HepG2 (cell line): ENCODE results near the gene ANKRD65. TPM values are rescaled to one million over a fixed set of nuclear protein-coding genes. Genes with fewer than 3 reads are reported as not detected.

Experiments
- ATF3 ChIP-seq: sonication (generic); formaldehyde crosslinking; IDR thresholded peaks from 2 replicates; pipeline ENCODE4 v1.4.0; 2020; ENCODE audit warnings: missing genetic modification reagents
- BATF2 ChIP-seq: sonication (generic); formaldehyde crosslinking; IDR thresholded peaks from 2 replicates; pipeline ENCODE4 v1.8.0; 2022; ENCODE audit warnings: mild to moderate bottlenecking, missing genetic modification reagents, moderate library complexity
- BRCA1 ChIP-seq: sonication (generic); formaldehyde crosslinking; IDR thresholded peaks from 2 replicates; pipeline ENCODE4 v1.4.0; 2020; ENCODE audit warnings: missing genetic modification reagents
- DNMT1 ChIP-seq: sonication (generic); formaldehyde crosslinking; IDR thresholded peaks from 2 replicates; pipeline ENCODE4 v1.5.1; 2020; ENCODE audit warnings: mild to moderate bottlenecking, missing genetic modification reagents
- FOXK2 ChIP-seq: fragments of 450-650 bp; IDR thresholded peaks from 2 replicates; pipeline ENCODE4 v1.6.1; 2016
- GTF3A ChIP-seq: sonication (generic); formaldehyde crosslinking; conservative IDR thresholded peaks from 2 replicates; pipeline ENCODE4 v1.4.0; 2020; ENCODE audit warnings: mild to moderate bottlenecking, missing genetic modification reagents
- HMGA1 ChIP-seq: sonication (generic); formaldehyde crosslinking; conservative IDR thresholded peaks from 2 replicates; pipeline ENCODE4 v1.4.0; 2020; ENCODE audit warnings: missing genetic modification reagents
- HNF4A ChIP-seq: sonication (generic); formaldehyde crosslinking; IDR thresholded peaks from 2 replicates; pipeline ENCODE4 v1.4.0; 2020; ENCODE audit warnings: missing genetic modification reagents
- JUN ChIP-seq: sonication (generic); formaldehyde crosslinking; IDR thresholded peaks from 2 replicates; pipeline ENCODE4 v1.4.0; 2020; ENCODE audit warnings: mild to moderate bottlenecking, missing genetic modification reagents
- NCOA1 ChIP-seq: sonication (generic); formaldehyde crosslinking; IDR thresholded peaks from 2 replicates; pipeline ENCODE4 v1.9.0; 2021; ENCODE audit warnings: missing genetic modification reagents
- TFAP4 ChIP-seq: sonication (generic); IDR thresholded peaks from 2 replicates; pipeline ENCODE4 v1.6.1; 2016; ENCODE audit warnings: low read depth, borderline replicate concordance
- THAP7 ChIP-seq: sonication (generic); formaldehyde crosslinking; IDR thresholded peaks from 2 replicates; pipeline ENCODE4 v1.8.1; 2023; ENCODE audit warnings: mild to moderate bottlenecking, missing genetic modification reagents
- TIGD3 ChIP-seq: sonication (generic); formaldehyde crosslinking; IDR thresholded peaks from 2 replicates; pipeline ENCODE4 v1.5.1; 2020; ENCODE audit warnings: mild to moderate bottlenecking, missing genetic modification reagents, borderline replicate concordance
- ZNF251 ChIP-seq: sonication (generic); formaldehyde crosslinking; IDR thresholded peaks from 2 replicates; pipeline ENCODE4 v1.9.0; 2021; ENCODE audit warnings: mild to moderate bottlenecking, missing genetic modification reagents
- ZNF407 ChIP-seq: sonication (generic); formaldehyde crosslinking; IDR thresholded peaks from one replicate; pipeline ENCODE4 v1.5.1; 2020; ENCODE audit warnings: mild to moderate bottlenecking, missing genetic modification reagents; ENCODE audit errors: not compliant biosample characterization
- ZNF660 ChIP-seq: sonication (generic); formaldehyde crosslinking; IDR thresholded peaks from 2 replicates; pipeline ENCODE4 v1.5.1; 2020; ENCODE audit warnings: mild to moderate bottlenecking, low read depth, missing genetic modification reagents, borderline replicate concordance
- ZNF850 ChIP-seq: sonication (generic); formaldehyde crosslinking; conservative IDR thresholded peaks from 2 replicates; pipeline ENCODE4 v1.9.0; 2021; ENCODE audit warnings: mild to moderate bottlenecking, missing genetic modification reagents
- ZSCAN9 ChIP-seq: IDR thresholded peaks from 2 replicates; pipeline ENCODE4 v1.6.1; 2016; ENCODE audit warnings: borderline replicate concordance
- polyA plus RNA-seq, 8 experiments: library from polyadenylated mRNA; depleted of rRNA in 3 of 8; stranded (reverse) in 7 of 8; unstranded in 1 of 8; fragments of >200 nt; fragmentation: Illumina TruSeq in 4 of 8; extraction: Trizol in 4 of 8; gene quantifications; 2 replicates each; pipeline versions ENCODE4 v1.2.1 to v1.2.3, GENCODE V29; 2011 to 2016; ENCODE audit warnings: low read depth in 4 of 8, missing spikeins in 1 of 8, mixed read lengths in 1 of 8; ENCODE audit not compliant: insufficient read depth in 1 of 8
- total RNA-seq, 5 experiments: library from RNA; depleted of rRNA; stranded (reverse); fragments of >200 nt; fragmentation: Illumina TruSeq; extraction: Trizol; gene quantifications; 2 replicates each; pipeline ENCODE4 v1.2.3, GENCODE V29; 2016; ENCODE audit warnings: low read depth in 1 of 5

ANKRD65 gene
- total and polyA plus RNA-seq, 2 of the 13 experiments (the other 11 are each of a cell fraction or from before 2014, with no cell fraction given) = 12.1 to 30.1 TPM

GRCh38 chr1:1421147-1421906 lies at the start of gene ANKRD65 (continued):
- TF ChIP-seq TIGD3 (CRISPR knock-in tag) (no peak), ATF3 (CRISPR knock-in tag) (no peak), ZNF251 (no peak), ZSCAN9 (CRISPR knock-in tag) (peak; percentile 47; the same call in 1 of the 2 replicates), HNF4A (CRISPR knock-in tag) (peak; percentile 67), TFAP4 (peak; percentile 98), ZNF850 (CRISPR knock-in tag) (no peak), THAP7 (CRISPR knock-in tag) (no peak), ZNF407 (no peak), GTF3A (no peak), BRCA1 (no peak), ZNF660 (no peak), DNMT1 (CRISPR knock-in tag) (no peak), JUN (no peak), HMGA1 (no peak), NCOA1 (CRISPR knock-in tag) (0 out of 2 replicates have a peak, but pooled peaks have one; percentile 61), BATF2 (no peak), FOXK2 (no peak)
